ENCODE results near the gene MYEF2.
A peak's percentile ranks its signal among the peaks of the same experiment; 100 is the strongest.

MYEF2 gene, protein sequence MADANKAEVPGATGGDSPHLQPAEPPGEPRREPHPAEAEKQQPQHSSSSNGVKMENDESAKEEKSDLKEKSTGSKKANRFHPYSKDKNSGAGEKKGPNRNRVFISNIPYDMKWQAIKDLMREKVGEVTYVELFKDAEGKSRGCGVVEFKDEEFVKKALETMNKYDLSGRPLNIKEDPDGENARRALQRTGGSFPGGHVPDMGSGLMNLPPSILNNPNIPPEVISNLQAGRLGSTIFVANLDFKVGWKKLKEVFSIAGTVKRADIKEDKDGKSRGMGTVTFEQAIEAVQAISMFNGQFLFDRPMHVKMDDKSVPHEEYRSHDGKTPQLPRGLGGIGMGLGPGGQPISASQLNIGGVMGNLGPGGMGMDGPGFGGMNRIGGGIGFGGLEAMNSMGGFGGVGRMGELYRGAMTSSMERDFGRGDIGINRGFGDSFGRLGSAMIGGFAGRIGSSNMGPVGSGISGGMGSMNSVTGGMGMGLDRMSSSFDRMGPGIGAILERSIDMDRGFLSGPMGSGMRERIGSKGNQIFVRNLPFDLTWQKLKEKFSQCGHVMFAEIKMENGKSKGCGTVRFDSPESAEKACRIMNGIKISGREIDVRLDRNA

DNA sequence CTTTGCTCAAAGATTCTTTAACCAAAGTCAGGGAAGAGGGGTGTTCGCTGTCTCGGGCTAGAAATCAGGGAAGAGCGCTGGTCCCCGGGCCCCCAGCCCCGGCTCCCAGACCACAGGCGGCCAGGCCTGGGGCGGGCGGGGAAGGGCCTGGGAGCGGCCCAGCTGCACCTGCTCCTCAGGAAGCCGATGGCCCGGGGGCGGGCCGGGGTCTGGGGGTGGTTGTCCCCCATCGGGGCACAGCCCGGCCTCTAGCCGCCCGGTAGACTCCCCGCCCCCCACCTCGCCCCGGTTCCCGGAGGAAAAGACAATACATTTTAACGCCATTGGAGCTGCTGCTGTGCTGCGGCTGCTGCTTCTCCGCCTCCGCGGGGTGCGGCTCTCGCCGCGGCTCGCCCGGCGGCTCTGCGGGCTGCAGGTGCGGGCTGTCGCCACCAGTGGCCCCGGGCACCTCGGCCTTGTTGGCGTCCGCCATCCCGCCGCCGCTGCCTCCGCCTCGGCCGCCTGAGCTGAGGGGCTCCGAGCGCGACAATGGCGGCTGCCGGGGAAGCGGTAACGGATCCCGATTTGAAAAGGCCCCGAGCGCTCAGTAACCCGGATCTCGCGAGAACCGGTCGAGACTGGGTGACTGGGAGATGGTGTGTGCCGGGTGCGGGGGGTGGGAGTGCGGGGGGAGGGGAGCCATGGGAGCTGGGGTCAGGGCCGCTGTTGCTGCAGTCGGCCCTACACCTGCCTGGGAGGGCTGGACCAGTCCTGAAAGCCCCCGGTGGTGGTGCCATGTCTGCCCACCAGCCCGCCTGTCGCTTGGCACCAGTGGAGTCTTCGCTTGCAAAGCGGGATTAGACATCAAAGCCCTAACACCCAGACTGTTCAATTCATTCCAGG, at the start of gene MYEF2:
Gene MYEF2, minus strand, starts transcription at position 530 of the 882 bp plus-strand sequence. Its CDS starts 58 bp downstream, at position 472.
- DNase-seq (ENCODE audit: insufficient read length, low spot score) (peak; percentile 51), FAIRE-seq (no peak)
- peak; percentile 26; the same call in 1 of the 2 replicates for TF ChIP-seq POLR2A (IDR thresholded peaks at IDR 0.05; ENCODE audit: low read depth, low read length)

DNA sequence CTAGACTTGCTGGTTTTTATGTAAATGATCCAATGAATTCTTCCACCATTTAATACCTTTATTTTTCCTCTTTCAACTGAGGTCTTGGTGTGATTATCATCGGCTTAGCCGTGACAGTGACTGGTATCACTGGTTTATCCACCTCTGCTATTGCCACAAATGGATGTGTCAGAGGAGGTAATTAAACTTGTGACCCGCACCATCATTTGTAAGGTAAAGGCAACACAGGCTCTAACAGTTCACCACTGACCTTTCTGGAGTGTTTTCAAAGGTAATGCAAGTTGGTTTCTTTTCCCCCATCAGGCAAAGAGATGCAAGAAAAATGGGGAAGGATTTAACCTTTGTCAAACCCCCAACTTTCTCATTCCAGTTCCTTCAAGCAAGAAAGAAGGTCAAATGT, 47.7 kb upstream of the MYEF2 start:
- FAIRE-seq (no peak), DNase-seq (ENCODE audit: insufficient read length, low spot score) (no peak)
- TF ChIP-seq POLR2A (IDR thresholded peaks at IDR 0.05; ENCODE audit: low read depth, low read length) = no peak

DNA sequence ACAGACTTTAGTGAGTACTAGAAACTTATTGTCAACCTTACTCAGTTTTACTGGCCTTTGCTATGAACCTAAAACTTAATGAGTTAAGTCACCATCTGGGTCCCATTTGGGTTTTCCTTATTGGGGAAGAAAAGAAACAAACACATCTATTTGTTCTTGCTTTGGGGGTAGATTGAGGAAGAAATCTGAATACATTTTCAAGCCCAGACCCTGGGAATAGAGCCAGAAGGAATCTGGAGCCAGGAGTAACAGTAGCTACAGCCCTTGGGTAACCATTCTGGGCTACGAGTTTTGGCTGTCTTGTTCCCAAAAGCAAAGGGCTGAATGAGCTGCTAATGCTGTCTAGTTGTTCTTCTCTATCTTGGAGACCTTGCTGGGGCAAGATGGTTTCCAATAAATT, 44.5 kb upstream of the MYEF2 start:
- no peak for FAIRE-seq
- no peak for TF ChIP-seq POLR2A (IDR thresholded peaks at IDR 0.05; ENCODE audit: low read depth, low read length)
- DNase-seq (ENCODE audit: insufficient read length, low spot score) = no peak

DNA sequence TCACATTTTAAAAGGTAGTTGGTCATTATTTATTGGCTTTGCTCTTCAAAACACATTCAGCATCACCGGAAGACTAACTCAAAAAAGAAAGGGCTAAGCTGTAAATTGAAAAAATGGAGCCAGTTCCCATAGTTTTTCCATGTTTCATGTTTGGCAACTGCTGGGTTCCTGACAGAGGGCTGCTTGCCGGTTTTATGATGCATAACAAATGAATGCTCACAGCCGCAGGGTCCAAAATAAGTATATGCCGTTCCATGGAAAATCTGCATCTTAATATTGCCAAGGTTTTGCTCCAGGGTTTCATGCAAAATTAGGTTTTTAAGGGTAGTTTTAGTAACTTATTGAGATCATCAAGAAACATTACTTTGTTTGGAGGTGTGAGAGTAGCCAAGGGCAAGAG, 43.8 kb upstream of the MYEF2 start:
- no peak for TF ChIP-seq POLR2A (IDR thresholded peaks at IDR 0.05; ENCODE audit: low read depth, low read length)
- no peak for FAIRE-seq
- DNase-seq (ENCODE audit: insufficient read length, low spot score) = no peak

DNA sequence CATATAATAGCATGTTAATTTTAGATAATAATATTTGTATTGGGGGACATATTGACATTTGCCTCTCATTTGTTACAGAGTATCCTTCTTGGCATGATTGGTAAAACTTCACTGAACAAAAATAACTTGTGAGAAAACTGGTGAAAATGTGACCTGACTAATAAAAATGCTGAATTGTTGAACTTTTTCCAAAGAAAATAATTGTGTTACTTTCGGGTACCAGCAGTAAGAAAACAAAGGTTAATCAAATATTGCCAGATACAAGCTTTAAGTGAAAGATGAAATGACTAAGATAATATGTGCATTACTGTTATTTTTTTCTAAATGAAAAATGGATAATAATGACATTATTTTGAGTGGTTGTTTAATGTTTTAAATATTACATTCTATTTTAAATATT, 43.2 kb upstream of the MYEF2 start:
- TF ChIP-seq POLR2A (IDR thresholded peaks at IDR 0.05; ENCODE audit: low read depth, low read length) = no peak
- FAIRE-seq = no peak
- no peak for DNase-seq (ENCODE audit: insufficient read length, low spot score)

DNA sequence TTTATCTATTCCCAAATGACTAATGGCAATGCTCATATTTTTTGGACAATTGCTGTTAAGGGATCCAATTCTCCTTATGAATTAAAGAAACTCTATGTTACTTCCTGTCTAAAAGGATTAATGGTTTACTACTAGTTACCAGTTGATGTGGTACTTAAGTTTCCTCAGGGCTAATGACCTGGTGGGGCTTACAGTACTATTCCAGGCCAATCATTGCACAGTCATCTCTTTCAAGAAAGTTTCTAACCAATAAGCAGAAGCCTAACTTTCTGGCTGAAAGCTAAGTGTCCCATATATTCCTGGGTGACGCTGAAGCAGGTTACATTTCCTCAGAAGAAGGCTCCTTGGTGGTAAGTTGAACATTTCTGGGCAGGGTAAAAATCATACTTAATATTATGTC, 27.9 kb upstream of the MYEF2 start, which contains the start of gene SLC12A1:
Gene SLC12A1, plus strand, starts transcription at position 322 of the 400 bp plus-strand sequence. CDS start 1,418 bp downstream, outside the sequence.
- no peak for DNase-seq (ENCODE audit: insufficient read length, low spot score)
- TF ChIP-seq POLR2A (IDR thresholded peaks at IDR 0.05; ENCODE audit: low read depth, low read length) = no peak
- no peak for FAIRE-seq

DNA sequence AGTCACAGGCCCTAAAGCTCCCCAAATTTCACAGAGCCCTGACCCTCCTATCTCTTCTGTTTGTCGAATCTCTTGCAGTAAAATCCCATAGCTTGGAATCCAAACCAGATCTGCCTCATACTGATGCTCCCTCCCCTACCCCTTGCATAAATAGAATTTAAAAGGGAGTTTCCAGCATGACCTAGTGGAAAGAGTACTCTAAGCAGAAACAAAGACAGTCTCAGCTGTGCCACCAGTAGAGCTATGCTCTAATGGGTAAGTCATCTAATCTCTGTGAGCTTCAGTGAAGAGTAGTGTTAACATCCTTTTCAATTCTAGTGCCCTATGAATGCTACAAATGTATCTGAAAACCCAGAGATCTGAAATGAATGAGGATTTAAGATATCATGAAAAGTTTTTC, 24.0 kb upstream of the MYEF2 start:
- FAIRE-seq (no peak), DNase-seq (ENCODE audit: insufficient read length, low spot score) (no peak)
- TF ChIP-seq POLR2A (IDR thresholded peaks at IDR 0.05; ENCODE audit: low read depth, low read length) = no peak

DNA sequence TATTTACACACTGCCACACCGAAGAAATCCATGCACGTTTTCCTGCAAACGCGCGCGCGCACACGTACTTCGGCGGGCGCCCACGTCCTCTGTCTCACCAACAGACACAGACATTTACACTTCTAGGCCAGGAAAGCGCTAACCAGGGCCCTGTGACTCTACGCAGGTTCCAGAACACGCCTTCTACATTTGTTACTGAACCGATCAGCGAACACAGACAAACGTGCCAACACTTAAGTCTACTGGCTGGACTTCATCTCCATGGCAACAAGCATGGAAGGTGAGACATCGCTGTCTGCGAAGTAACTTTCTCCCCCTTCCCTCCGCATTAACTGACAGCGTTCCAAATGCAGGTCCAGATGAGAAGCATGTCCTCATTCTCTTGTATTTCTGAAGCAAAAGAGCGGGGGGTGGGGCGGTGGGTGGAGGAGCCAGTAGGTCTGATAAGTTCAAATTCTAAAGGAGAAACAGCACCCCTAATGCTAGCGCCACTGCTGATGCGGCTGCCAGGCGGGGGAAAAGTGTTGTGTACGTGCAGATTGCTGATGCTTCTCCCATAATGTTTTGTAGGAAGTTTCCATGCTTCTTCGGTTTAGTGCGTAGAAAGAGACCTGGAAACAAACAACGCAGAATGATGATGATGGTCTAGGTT, 13.6 kb upstream of the MYEF2 start, which contains the start of gene CTXN2:
Gene CTXN2, plus strand, starts transcription at position 92 of the 652 bp plus-strand sequence. CDS start 9,636 bp downstream, outside the sequence.
- DNase-seq (ENCODE audit: insufficient read length, low spot score) (no peak), FAIRE-seq (no peak)
- no peak for TF ChIP-seq POLR2A (IDR thresholded peaks at IDR 0.05; ENCODE audit: low read depth, low read length)

DNA sequence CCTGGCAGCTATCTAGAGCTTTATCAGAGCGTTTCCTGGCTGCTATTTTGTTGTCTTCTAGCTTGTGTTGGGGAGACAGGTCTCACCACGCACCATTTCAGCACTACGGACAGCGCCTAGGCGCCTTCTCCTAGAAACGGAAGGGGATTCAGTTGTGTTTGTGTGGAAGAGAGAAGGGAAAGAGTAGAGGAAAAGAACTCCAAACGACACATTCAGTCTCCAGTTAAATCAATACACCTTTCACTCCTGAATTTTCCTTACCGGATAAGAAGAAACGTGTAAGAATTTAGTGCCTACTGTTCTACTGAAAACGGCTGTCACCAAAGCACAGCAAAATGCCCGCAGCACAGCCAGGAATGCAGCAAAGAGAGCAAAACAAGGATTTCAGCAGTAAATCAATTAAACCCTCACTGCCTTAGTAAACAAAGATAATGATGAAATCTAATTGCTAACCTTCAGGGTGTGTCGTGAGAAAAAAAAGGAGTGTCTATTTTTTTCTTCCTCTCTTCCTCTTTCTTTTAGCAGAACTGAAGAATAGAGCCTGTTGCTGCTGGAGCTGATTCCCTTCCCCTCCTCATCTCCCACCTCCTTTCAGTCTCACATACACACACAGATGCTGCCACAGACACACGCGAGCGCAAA, 13.0 kb upstream of the MYEF2 start:
- FAIRE-seq (no peak), DNase-seq (ENCODE audit: insufficient read length, low spot score) (peak; percentile 2)
- TF ChIP-seq POLR2A (IDR thresholded peaks at IDR 0.05; ENCODE audit: low read depth, low read length) = no peak

DNA sequence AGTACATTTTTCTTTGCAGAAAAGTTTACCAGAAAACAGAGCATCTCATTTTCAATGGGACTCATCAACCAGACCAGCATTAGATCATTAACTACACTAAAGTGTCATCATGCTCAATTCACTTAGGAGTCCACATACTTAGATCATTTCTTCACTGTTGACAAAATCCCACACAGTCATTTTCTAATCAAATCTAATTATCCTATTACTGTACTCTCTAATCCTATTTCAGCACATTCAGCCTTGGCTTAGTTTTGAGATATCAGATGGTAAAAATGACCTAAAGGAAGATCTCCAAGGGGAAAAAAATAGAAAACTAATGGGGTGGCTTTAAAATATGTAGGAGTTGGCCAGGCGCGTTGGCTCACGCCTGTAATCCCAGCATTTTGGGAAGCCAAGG, 8.2 kb upstream of the MYEF2 start:
- TF ChIP-seq POLR2A (IDR thresholded peaks at IDR 0.05; ENCODE audit: low read depth, low read length) = no peak
- DNase-seq (ENCODE audit: insufficient read length, low spot score) (no peak), FAIRE-seq (no peak)

DNA sequence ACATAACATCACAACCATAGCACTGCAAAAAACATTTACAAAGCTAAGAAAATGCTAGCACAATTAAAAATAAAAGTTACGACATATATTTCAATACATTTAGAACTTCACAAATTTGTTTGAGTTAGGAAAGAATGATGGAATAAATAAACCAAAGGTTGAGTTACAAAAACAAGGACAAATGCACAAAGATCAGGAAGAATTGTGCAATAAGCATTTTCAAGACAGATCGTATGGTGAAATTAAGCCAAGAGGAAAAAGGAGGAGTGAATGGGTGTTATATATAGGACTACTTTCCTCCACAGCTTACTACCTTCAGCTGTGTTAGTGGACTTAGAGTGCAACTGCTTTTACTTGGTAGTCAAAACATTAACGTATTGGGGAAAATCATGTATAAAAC, 7.4 kb upstream of the MYEF2 start:
- FAIRE-seq (no peak), DNase-seq (ENCODE audit: insufficient read length, low spot score) (no peak)
- no peak for TF ChIP-seq POLR2A (IDR thresholded peaks at IDR 0.05; ENCODE audit: low read depth, low read length)

DNA sequence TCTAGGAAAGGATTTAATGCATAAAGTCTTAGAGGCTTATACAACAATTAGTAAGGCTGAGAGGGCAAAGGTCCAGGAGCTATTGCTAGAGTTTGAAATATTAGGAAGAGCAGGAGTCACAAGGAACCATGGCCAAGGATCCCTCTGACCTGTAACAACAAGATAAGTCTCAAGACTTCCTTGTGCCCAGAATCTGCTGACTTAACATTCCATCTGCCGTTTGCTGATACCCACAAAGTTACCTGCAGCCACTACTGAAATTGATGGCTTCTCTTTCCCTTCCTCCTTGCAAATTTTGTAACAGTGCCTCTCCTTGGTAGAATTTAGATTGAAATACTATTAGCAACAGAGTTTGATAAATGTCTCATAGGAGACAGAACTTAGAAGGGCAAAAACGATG, 4.7 kb upstream of the MYEF2 start:
- DNase-seq (ENCODE audit: insufficient read length, low spot score) (no peak), FAIRE-seq (no peak)
- no peak for TF ChIP-seq POLR2A (IDR thresholded peaks at IDR 0.05; ENCODE audit: low read depth, low read length)

DNA sequence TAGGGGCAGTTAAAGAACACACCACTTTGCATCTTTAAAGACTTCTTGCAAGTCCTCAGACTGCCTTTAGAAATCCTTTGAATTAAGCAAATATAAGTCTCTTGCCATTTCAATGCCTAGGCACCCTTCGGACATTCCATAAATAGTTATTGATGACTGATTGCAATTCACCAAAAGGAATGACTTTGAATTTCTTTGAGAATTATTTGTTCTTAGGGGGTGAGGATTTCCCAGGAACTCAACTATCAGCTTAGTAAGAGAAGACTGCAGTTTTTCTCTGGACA, 495 bp upstream of the MYEF2 start:
- TF ChIP-seq POLR2A (IDR thresholded peaks at IDR 0.05; ENCODE audit: low read depth, low read length) = no peak
- FAIRE-seq (no peak), DNase-seq (ENCODE audit: insufficient read length, low spot score) (no peak)

Measured in H54 (cell line).